SIG-M5 treated with dmso at 0.1 percent for 504 hours (cell line): ENCODE results near the gene FGFRL1.
"Not testable (repeated sequence)": the region's sequence is repeated elsewhere in the genome, so short reads cannot be mapped to it uniquely, and the experiment has no call there.

Experiments used
- DNase-seq: peaks from one replicate; lab custom pipeline; 2025; ENCODE audit not compliant: unreplicated experiment; lab: John Stamatoyannopoulos, UW

The FGFRL1 gene

GRCh38 chr4:973431-974397, 37.7 kb upstream of the FGFRL1 start, which contains the start of gene DGKQ:
Gene DGKQ, minus strand, starts transcription at chr4:973569. Its CDS starts 87 bp downstream, at chr4:973482.
- peak; percentile 54 for DNase-seq

GRCh38 chr4:974668-975067, 36.8 kb upstream of the FGFRL1 start:
- no peak for DNase-seq

- not testable (repeated sequence) for DNase-seq
Observed at GRCh38 chr4:976016-976415, 35.4 kb upstream of the FGFRL1 start.

DNA sequence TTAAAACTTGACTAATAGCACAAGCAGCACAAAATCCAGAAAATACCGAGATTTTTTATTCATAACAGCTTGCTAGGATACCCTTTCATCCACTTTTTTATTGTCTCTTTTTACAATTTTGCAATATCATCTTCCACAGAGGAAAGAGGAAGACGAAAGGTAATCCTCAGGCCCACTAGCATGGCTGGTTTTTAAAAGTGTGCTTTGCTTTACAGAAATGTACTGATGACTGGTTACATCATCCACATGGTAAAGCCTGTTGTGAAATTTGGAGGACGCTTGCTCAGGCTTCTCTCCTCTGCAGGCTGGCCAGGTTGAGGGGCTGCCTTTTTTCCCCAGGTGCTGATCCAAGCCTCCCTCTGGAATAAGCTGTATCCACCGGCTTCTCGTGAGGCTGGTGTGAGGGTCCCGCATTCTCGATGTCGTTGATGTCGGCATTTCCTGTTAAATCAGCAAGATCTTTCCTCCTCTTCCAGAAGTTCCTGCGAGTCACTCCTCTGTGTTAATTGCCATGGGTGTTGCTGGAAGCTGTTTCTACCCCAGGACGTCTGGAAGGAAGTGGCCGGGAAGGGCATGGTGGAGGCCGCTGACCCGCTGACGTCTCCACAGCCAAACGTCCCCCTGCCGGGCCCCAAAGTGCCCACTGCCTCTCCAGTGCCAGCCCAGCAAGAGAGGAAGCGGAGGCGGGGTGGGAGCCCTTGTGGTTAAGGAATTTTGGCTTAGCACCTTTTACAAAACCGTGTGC, 32.3 kb upstream of the FGFRL1 start:
- DNase-seq: peak; percentile 94

GRCh38 chr4:982291-982690, 29.1 kb upstream of the FGFRL1 start:
- DNase-seq: no peak

DNA sequence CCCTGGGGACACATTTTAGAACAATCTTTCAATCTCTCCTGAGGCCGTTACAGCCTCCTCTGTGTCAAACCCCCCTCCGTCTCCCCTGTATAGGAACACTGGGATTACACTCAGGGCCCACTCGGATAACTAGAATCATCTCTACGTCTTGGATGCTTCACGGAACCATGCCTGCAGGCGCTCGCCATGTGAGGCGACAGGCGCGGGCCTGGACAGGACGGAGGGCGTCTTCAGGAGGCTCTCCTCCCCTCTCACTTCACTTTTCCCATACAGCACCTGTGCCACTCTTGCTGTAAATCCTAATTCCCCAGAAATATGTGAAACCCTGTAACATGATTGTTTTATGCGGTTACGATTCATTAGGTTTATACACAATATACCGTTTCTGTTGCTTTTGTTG, 28.6 kb upstream of the FGFRL1 start:
- DNase-seq: no peak

DNA sequence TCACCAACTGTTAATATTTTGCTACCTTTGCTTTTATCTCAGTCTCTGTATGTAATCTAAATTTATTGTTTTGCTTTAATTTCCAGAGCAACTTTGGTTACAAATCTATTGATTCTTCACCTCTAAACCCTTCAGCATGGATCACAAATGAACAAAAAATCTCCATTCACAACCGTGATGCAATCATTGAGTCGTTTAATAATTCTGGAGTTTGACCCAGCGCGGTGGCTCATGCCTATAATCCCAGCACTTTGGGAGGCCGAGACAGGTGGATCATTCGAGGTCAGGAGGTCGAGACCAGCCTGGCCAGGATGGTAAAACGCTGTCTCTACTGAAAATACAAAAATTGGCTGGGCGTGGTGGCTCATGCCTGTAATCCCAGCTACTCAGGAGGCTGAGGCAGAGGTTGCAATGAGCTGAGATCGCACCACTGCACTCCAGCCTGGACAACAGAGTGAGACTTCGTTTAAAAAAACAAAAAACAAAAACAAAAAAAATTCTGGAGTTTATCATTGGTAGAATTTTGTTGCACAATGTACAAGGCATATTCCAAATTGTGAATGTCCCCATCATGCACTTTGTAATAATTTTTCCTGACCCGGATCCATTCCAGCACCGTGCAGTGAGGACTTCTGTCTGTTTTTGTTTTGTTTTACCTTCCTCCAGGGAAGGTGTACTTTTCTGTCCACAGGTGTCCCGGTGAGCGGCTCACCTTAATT, 26.9 kb upstream of the FGFRL1 start:
- no peak for DNase-seq

- DNase-seq: peak; percentile 52
Observed at GRCh38 chr4:985123-985830, 26.1 kb upstream of the FGFRL1 start.

GRCh38 chr4:986428-986878, 25.0 kb upstream of the FGFRL1 start:
- DNase-seq: no peak

DNA sequence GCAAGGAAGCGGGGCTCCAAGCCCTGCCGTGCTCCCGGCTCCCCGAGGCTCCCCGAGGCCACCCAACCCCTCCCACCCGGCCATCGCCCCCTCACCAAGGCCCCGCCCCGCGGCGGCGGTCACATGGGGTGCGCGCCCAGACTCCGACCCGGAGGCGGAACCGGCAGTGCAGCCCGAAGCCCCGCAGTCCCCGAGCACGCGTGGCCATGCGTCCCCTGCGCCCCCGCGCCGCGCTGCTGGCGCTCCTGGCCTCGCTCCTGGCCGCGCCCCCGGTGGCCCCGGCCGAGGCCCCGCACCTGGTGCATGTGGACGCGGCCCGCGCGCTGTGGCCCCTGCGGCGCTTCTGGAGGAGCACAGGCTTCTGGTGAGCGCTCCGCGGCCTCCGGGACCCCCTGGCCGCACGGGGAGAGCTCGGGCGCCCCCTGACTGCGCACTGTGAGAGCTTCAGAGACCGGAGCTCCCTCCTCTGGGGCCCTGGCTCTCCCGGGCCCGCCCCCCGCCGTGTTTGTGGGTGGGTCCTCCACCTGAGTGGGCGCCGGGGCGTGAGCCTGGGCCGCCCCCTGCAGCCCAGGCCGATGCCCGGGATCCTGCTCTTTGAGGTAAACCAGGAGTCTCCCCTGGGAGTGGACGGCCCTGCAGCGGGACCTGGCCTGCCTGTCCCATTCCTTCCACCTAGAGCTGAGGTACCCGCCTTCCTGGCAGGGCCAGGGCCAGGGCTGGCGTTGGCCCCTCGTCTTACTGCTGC, 24.4 kb upstream of the FGFRL1 start, which contains the start of gene IDUA:
Gene IDUA (plus strand): TSS at position 166 of the 745 bp plus-strand sequence. CDS start 41 bp downstream, at position 207.
- peak; percentile 50 for DNase-seq

DNA sequence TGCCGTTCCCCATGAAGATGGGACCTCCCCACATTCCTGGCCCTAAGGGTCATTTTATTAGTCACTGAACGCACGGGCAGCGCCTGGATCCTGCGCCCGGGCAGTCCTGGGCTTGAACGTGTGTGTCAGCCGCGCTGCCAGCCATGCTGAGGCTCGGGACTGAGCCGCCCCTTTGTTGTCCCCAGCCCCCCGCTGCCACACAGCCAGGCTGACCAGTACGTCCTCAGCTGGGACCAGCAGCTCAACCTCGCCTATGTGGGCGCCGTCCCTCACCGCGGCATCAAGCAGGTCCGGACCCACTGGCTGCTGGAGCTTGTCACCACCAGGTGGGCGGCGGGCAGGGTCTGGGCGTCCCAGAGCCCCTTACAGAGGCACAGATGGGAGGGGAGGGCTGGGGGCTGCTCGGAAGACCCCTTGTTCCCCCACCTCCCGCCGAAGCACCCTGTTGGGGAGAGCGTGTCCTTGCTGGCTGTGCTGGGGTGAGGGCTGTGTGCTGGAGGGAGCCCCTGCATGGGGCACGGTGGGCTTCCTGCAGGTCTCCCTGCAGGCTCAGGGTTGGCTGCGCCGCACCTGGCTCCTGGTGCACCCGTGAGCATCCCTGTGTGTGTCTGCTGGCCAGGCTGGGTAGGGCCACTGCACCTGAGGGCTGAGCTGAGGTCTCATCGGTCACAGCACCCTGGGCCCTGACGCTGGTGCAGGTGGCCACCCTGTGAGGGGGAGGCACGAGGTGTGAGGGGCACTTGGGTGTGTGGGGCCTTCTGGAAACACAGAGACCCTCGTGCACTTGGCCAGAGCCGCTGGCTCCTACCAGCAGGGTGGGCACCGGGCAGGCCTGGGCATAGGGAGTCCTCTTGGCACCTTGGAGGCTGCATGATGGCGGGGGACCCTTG, 23.6 kb upstream of the FGFRL1 start:
- DNase-seq: no peak

DNA sequence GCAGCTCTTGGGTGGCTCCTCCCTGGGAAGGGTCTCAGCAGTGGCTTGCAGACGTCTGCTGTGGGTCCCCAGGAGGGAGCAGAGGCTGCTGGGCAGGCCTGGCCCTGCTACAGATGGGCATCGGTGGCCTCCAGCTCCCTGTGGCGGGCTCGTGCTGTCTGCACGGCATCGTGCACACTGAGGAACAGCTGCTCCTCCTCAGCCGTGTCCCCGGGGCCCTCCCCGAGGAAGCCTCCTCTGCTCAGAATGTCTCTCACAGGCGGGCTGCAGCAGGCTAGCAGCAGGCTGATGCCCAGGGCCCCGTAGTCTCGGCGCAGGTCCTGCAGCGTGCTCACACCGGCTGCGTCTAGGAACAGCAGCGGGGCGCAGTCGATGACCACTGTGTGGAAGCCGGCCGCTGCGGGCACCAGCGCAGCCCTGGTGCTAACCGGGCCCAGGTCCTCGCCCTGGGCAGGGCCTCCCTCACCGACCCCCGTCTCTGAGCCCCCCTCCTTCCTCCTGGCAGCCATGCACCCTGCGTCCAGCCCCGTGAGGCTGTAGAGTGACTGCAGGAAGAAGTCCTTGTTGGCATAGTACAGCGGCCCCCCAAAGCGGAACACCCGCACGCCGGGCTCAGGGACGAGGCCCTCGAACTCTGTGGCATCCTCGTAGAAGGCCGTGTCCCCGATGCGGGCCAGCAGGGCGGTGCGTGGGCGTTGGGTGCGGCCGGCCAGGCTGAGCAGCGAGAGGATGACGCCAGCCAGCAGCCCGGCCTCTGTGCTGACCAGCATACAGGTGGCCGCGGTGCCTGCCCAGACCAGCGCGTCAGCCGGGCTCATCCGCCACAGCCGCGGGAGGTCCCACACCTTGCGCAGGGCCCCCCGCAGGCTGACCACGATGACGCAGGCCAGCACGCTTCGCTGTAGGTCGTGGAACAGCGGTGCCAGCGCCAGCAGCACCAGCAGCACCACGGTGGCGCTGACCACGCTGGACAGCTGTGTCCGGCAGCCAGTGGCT, 22.4 kb upstream of the FGFRL1 start:
- DNase-seq: no peak

- no peak for DNase-seq
Observed at GRCh38 chr4:989722-990471, 21.5 kb upstream of the FGFRL1 start.

DNA sequence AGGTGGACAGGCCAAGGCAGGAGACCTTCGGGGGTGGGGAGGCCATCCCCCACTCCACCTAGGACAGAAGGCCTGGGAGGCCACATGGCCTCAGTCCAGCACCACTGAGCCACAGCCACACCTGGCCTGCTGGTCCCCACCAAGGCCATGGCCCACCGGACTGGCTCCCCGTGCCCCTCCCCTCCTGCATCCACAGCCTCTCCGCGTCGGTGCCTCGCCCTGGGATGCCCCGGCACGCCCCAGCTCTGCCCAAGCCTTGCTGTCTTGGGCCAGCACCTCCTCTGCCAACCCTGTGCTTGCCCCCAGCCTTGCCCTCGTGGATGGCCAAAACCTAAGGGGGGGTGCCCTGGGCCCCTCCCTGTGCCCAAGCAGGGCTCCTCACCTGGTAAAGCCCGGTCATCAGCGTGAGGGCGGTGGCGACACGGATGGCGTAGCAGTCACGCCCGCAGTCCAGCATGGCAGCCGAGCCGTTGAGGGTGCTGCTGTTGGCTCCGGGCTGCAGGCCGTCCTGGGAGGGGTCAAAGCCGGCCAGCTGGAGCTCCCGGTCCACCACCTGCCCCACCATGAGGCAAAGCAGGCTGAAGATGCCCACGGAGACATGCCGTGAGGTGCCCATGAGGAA, 20.6 kb upstream of the FGFRL1 start:
- no peak for DNase-seq

GRCh38 chr4:991451-992296, 19.8 kb upstream of the FGFRL1 start:
- DNase-seq: no peak
